ENCODE data around the gene ANKRD33B.
A peak's percentile ranks its signal among the peaks of the same experiment; 100 is the strongest.
"Not testable (repeated sequence)": the region's sequence is repeated elsewhere in the genome, so short reads cannot be mapped to it uniquely, and the experiment has no call there.

The ANKRD33B gene

DNA sequence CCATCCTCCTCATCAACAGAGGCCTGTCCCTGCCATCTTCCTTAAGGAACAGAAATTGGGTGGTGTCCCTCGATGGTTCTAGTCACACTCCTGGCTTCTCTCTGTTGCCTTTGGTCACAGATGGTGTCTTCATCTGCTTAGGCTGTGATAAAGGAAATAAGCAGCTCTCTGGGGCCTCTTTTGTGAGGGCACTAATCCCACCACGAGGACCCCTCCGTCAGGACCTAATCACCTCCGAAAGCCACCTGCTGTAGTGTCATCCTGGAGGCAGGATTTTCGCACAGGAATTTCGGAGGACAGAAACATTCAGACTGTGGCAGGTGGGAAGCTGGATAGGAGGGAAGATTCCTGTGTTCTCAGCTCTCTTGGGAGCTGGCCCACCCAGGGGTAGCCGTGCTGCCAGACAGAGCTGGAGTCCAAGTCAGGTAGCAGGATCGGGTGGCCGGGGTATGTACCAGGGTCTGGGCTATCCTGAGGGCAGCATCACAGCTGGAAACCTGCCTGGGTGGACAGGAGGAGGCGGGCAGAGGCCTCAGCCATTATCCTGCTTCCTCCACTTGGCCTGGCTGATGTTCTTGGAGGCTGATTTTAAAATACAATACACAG is 59.5 kb downstream of the ANKRD33B start:
- no peak for DNase-seq

DNA sequence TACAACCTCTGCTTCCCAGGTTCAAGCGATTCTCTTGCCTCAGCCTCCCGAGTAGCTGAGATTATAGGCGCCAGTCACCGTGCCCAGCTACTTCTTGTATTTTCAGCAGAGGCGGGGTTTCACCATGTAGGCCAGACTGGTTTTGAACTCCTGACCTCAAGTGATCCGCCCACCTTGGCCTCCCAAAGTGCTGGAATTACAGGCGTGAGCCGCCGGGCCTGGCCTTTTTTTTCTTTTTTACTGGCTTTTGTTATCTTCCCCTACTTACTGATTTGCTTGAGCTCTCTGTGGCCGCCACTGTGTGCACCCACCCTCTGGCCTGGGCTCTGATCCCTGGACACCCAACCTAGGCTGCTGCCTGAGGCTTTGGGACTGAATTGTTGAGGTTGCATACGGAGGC is 60.3 kb downstream of the ANKRD33B start:
- DNase-seq: no peak

DNA sequence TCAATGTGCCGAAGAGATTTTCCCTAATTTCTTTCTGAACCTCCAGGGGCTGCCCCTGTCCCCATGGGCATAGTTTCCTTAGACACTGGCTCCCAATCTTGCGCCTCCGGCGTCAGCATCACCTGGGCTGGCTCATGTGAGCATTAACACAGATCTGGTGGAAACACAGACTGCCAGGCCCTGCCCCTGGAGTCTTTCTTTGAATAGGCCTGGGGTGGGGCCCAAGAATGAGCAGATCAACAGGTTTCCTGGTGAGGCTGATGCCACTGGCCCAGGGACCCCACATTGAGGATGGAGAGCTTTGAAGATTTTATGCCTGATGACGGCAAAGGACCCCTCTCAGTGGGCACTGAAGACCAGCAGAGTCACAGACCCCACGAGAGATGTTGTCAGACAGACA is 60.8 kb downstream of the ANKRD33B start:
- DNase-seq: no peak

DNA sequence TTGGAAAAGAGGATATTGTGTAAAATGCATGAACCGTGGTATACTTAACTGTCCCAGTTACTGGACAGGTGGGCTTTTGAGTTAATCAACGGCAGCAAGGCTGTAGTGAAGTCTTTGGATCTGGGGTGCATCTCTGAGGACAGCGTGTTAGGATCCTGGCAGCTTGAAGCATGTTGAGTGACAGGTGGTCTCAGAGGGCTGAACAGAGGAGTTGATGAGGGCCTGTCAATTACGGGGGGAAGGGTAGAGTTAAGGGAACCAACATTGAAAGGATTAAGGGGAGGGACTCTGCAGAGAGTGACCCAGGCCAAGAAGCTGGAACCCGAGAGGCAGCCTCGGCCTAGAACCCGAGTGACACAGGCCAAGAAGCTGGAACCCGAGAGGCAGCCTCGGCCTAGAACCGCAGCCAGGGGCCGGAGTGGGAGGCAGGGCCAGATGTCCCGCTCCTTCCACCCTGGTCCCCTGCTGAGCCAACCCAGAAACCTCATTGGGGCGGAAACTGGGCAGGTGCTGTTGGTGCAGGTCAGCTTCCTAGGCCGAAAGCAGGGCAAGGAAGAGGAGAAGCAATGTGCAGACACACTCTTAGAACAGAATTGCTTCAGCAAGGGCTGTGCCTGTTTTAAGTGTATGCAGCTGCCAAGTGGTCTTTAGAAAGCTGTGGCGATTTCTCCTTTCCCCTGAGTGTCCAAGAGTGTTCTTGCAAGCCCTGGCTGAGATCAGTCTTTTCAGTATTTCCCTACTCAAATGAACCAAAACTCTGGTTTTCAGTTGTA is 62.0 kb downstream of the ANKRD33B start:
- DNase-seq: no peak

DNA sequence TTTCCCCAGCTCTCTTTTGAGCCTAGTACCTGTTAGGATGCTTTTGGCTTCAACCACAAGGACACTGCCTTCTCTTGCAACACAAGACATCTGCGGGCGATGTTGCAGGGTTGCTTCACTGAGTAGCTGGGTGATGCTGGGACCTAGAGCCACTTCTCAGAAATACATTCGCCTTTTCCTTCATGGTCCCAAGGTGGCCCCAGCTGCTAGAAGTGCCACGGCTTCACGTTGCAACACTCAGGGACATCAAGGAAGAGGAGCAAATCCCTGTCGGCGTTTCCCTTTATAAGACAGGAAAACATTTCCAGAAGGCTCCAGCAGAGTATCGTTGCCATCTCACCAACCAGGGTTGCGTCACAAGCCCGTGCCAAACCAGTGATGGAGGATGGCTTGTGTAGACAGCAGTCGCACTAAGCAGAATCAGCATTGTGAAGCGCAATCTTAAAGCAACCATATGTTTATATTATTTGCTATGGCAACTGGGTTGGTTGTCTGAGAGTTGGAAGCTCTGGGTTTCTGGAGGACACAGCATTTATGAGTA is 62.7 kb downstream of the ANKRD33B start:
- no peak for DNase-seq

DNA sequence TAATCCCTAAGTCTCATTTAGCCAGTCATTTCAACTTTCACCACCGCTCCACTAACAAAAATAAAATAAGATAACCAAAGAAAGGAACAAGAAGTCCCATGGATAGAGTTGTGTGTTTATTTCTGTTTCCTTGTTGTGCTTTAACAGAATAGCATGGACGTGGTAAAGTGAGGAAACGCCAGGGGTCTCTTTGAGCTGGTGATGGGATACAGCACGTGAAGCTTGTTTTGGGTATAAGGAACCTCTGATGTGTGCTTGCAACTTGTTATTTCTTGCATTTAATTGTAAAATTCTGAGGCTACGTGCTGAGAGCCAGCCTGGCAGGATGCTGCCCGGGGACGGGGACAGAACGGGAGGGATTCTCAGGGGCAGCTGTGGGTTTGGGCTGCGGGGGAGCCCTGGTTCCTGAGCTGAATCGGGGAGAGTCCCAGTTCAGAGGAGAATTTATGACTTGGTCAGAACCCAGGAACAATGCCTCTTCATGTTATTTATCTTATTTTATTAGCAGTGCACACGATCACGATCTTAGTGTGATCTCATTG is 63.4 kb downstream of the ANKRD33B start:
- no peak for DNase-seq

DNA sequence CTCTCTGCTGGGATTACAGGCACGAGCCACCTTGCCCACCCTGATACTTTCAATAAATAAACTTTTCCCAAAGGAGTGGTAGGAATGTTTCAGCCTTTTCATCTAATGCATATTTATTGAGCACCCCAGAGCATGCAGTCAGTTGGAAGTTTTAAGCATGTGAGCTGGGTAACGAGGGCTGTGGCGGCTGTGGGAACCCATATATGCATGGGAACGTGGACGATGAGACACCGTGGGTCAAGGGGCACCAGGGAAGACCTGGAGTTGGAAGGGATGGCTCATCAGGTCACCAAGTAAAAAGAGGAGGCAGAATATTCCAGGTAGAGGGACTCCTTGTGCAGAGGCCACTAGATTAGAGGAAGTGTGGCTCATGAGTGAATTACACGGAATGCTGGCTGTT is 64.7 kb downstream of the ANKRD33B start:
- no peak for DNase-seq

DNA sequence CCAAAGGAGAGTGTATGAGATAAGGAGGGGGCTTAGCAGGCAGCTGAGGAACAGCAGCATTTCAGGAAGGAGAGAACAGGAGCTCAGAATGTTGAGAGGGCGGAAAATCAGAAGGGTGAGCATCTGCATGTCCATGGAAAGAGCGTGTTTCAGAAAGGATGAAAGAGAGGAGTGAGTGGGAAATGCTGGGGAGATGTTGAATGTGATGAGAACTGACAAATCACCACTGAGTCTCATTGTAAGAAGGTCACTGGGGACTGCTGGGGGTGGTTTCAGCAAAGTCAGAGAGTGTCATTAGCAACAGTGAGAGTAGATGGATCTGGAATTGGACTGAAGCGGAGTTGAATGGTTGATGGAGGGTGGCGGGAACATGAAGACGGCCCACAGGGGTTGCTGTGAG is 65.8 kb downstream of the ANKRD33B start:
- no peak for DNase-seq

DNA sequence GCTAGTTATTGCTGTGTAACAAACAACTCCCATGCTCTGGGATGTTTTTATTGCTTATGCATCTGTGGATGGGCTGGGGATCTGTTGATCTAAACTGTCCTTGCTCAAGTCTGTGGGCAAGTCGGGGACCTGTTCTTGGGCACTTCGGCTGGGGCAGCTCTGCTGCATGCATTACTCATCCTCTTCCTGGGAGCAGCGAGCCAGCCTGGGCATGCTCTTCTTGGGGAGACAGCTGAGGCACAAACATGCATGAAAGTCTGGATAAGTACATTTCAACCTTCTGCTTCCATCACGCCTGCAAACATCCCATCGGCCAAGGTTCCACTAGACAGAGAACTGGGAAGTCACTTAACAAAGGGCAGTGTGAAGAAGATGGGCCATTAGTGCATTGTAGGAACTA is 66.3 kb downstream of the ANKRD33B start:
- DNase-seq: no peak

DNA sequence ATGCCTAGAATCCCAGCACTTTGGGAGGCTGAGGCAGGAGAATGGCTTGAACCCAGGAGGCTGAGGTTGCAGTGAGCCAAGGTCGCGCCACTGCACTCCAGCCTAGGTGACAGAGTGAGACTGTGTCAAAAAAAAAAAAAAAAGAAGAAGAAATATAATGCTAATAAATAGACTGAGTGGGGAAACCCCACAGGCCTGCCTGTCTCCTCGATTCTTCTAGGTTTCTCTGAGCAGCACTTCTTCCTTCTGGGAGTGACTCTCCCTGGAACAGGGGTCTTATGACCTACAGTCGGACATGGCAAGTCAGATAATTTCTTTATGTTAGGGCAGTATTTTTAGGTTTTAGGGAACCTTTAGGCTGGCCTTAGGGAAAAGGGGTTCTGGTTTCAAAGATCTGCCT is 66.9 kb downstream of the ANKRD33B start:
- DNase-seq: not testable (repeated sequence)

DNA sequence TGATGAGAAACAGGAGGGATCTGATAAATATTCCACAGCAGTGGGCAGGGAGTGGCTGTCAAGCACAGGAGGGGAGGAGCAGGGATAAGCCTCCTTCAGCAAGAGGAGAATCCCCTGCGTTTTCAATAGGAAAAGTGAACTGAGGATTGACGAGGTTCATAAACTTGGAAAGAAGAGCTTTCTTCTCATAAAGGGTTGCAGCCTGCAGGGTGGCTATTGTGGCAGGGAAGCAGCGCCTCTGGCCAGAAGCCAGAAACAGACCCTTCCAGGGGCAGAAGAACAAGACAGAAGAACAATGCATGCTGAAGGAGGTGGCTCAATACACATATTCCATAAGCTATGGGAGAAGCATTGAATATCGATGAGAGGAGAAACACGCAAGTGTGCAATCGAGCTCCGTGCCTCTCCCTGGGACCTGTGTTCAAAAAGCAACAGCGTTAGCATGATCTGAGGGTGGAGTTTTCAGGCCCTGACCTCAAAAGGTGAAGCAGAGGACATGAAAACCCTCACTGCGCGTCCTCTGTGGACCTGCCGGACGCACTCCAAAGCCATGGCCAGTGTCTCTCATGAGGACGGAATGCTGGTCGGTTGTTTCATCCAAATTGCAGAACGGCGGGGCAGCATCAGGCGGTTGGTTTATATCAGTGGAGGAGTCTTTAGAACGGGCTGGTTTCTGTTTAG is 67.6 kb downstream of the ANKRD33B start:
- DNase-seq: no peak

DNA sequence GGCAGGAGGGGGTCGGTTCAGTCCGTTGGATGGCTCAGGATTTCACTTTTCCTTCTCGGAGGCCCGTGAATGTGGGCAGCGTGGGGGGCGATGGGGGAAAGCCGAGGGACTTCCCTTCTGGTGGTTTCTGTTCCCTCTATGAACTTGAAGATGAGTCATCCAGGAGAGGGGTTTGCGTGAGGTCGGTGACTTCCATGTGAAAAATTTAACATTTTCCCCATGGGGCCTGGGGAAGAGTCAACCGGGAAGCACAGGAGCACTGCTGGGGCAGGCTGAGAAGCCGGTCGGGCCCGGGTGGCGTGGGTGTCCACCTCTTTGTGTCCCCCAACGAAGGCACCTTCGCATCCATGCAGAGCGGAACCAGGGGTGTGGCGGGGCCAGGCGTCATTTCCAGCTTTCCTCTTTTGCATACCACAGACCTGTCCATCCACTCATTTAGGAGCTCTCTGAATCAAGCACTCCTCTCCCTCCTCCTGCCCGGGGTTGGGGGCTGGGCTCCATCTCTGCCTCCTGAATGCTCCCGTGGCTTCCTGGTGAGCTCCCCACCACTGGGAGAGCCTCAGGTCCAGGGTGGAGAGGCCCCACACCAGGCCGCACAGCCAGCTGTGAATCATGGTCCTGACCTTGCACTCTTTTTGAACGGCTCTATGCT is 68.4 kb downstream of the ANKRD33B start:
- no peak for DNase-seq

DNA sequence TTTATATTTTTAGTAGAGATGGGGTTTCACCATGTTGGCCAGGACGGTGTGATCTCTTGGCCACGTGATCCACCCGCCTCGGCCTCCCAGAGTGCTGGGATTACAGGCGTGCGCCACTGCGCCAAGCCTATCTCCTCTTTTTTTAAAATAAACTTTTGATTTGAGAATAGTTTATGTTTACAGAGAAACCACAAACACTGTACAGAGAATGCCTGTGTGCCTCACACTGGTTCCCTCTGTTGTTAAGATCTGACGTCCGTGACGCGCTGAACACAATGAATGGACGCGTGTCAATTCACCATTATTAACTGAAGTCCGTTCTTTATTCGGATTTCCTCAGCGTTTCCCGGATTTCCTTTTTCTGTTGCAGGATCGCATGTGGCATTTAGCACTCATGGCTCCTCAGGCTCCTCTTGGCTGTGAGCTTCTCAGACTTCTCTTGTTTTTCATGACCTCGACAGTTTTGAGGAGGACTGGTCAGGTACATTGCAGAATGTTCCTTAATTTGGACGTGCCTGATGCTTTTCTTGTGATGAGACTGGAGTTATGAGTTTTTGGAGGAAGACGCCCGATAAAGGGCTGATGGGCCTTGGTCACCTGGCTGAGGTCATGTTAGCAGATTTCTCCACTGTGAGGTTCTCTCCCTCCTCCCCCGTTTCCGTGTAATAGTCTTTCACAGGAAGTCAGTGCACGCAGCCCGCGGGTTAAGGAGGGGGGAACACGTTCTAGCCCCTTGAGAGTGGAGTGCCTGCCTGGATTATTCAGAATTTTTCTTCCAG is 69.6 kb downstream of the ANKRD33B start:
- no peak for DNase-seq

DNA sequence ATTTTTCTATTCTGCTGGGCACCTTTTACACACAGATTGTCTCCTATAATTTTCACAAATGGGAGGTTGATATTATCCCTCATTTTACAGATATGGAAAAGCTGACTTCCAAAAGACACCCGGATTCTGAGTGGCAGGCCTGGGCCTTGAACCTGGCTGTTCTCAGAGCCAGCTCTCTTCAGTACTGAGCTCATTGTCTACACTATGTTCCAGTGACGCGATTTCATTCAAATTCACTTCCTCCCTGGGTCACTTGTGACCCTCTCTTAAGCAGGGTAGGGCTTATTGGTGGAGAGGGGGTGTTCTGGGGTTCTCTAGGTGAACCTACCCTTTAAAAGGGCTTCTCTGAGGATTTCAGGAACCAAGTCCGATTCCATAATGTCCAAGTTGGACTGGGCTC is 70.2 kb downstream of the ANKRD33B start:
- DNase-seq: no peak

DNA sequence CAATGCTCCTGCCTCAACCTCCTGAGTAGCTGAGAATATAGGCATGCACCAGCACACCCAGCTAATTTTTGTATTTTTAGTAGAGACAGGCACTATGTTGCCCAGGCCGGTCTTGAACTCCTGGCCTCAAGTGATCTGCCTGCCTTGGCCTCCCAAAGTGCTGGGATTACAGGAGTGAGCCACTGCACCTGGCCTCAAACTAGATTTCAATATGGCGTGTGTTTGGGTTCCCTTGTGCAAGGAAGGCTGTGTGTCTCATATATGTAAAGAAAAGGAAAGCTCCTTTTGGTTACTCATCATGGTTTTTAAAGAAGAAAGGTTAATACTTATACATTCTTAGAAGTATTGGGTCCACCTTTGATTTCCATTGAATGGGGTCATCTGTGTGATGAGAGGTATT is 70.7 kb downstream of the ANKRD33B start:
- no peak for DNase-seq

DNA sequence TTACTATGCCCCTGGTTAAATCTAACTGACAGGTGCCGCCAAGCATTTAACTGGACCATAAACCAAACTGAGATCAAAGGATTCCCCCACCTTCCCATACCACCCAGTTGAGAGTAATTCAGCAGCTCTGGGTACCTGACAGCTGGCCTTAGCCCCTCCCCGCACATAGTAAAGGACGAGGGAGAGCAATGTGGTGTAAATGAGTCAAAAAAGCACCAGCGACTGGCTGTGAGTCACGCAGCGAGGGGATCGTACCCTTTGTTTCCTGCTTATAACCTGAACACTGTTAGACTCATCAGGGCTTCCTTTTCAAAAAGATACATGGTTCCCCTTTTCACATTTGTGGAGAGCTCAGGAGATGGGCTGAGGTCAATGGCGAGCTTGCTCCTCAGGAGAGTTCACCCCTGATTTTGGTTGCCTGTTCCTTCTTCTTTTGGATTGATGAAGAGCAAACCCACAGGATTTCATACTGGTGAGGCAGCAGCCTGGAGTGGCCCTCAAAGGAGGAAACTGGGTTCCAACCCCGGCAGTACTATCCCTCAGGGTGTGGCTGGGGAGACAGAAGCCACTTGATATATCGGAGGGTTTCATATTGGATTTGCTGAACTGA is 71.5 kb downstream of the ANKRD33B start:
- peak; percentile 72 for DNase-seq

DNA sequence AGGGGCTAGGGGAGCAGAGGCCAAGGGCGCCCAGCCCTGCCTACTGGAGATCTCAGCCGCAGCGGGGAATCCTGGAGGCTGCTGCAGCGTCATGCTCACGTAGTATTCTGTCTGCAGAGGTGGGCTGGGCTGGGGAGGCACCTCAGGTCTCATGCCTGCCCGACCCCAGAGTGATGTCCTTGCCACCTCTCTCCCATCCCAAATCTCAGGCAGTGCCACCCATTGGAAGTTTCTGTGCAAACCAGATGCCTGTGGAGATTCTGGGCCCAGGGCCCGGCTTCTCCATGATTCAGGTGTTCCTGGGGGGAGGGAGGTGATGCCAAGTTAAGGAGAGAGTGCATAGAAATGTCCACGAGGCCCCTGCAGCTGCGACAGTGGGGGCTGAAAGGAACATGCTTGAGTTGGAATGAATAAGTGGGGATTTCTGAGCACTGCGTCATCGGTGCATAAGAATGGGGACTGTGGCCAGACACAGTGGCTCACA is 72.0 kb downstream of the ANKRD33B start:
- no peak for DNase-seq

DNA sequence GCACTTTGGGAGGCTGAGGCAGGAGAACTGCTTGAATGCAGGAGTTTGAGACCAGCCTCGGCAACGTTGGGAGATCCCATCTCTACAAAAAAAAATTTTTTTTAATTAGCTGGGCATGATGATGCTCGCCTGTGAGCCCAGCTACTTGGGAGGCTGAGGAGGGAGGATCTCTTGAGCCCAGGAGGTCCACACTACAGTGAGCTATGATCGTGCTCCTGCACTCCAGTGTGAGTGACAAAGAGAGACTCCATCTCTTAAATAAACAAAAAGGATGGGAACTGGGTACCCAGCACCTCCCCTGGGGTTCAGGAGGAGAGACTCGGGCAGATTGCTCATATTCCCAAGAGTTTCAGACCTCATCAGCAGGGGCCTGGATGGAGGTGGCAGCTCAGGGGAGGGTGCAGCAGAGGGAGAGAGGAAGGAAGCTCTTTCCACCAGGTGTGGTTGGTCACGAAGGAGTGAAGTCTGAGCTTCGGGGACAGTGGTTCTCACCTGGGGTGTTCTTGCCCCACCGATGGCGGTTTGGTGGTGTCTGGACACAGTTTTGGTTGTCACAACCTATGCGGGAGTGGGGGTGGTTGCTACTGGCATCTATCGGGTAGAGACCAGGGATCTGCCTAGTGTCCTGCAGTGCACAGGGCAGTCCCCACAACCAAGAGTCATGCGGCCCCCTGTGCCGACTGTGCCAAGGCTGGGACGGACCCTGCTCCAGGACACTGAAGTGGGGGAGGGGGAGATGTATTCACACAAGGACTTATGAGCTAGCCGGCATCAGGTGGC is 72.7 kb downstream of the ANKRD33B start:
- DNase-seq: no peak

DNA sequence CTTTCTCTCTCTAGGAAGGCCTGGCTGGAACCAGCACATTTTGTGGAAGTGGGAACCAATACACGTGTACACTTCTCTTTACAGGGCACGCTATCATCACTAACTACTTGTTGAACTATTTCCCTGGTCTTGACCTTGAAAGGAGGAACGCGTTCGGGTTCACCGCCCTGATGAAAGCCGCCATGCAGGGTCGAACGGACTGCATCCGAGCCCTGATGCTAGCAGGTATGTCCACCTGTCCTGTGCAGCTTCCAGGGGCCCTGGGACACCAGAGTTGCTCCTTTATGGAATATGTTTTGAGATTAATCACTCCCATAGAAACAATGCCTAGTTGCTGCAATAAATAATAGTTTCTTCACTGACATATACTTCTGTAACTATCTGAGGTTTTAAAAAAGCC is 74.1 kb downstream of the ANKRD33B start:
- DNase-seq: no peak

DNA sequence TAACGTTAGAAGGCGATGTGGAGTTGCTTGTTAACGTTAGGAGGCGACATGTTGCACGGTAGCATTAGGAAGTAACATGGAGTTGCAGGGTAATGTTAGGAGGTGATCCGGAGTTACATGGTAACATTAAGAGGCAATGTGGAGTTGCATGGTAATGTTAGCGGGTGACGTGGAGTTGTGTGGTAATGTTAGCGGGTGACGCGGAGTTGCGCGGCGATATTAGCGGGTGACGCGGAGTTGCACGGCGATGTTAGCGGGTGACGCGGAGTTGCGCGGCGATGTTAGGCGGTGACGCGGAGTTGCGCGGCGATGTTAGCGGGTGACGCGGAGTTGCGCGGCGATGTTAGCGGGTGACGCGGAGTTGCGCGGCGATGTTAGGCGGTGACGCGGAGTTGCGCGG is 74.9 kb downstream of the ANKRD33B start:
- DNase-seq: not testable (repeated sequence)

DNA sequence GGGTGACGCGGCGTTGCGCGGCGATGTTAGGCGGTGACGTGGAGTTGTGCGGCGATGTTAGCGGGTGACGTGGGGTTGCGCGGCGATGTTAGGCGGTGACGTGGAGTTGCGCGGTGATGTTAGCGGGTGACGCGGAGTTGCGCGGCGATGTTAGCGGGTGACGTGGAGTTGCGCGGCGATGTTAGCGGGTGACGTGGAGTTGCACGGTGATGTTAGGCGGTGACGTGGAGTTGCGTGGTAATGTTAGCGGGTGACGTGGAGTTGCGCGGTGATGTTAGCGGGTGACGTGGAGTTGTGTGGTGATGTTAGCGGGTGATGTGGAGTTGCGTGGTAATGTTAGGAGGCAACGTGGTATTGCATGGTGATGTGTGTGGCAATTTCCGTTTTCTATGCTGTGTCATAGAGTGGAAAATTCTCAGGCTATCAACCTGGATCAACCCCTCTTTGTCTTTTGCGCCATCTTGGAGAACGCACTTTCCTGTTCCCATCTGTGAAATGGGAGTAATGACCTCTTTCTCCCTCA is 76.0 kb downstream of the ANKRD33B start:
- no peak for DNase-seq

Data from HCEC 1CT (cell line).